ENCODE data around the gene COL27A1. TPM values are rescaled to one million over a fixed set of nuclear protein-coding genes. Genes with fewer than 3 reads are reported as not detected.

COL27A1 gene
- total and polyA plus RNA-seq, 2 donors (not counting 3 experiments of a cell fraction or from before 2014, with no cell fraction given): 14.7 to 49.1 TPM

DNA sequence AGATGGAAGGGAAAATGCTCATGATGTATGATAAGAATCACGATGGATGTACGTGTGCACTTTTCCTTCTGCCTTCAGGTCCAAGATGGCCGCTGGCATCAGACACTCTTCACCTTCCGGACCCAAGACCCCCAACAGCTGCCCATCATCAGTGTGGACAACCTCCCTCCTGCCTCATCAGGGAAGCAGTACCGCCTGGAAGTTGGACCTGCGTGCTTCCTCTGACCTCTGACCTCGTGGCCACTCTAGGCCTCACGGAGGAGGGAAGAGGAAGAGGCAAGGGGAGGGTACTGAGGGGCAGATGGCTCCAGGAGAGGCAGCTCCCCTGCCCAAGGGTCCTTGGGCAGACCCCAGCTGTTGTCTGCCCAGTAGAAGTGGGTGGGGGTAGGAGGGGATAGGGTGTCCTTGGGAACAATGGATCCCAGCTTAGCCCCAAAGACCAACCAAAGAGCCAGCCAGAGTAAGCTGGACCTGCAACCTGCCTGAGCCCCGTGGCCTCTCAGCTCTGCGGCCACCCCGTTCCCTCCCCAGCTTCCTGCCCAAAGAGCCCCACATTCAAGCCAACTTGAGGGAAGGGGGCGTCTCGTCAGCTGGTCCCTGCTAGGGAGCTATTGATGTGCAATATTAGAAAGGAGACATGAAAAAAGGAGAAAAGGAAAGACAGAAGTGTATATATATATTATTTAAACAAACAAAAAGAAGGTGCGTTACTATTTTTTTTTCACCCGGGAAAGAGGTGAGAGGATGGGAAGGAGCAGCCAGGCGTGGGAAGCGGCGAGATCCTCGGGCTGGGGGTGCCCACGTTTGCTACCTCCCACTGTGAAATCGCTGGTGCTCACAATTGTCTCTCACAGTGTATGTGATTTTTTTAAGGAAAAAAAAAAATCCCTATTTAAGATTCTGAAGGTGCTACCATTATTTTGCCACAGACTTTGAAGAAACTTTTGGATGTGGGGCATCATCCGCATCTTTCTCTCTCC, 155.4 kb downstream of the COL27A1 start:
- no peak for DNase-seq (ENCODE audit: low read depth, low spot score)
- no peak overlapping the region for H3K9ac ChIP-seq (replicated peaks; ENCODE audit: extremely low read depth, insufficient read depth, low read length)
- dilution Hi-C loops (cut with MboI; ENCODE audit: extremely low pct_ligation_motif_present, low sequenced_read_pairs) (no loop called here), intact Hi-C loops (cut with micrococcal nuclease) (no loop called here)
- no peaks in the 10 kb centered on the region for H3K4me1 ChIP-seq (ENCODE audit: control insufficient read depth, extremely low read depth, insufficient read depth, low read length)
- BruUV-seq (replicated peaks): no TSS peak
- no peak overlapping the region for H2AFZ ChIP-seq (ENCODE audit: low read depth, low read length)
- H3K9me3 ChIP-seq (replicated peaks; ENCODE audit: control insufficient read depth, insufficient read depth, low read length): no peaks in the 10 kb centered on the region
- FAIRE-seq: no peak
- no peak overlapping the region for H3K4me3 ChIP-seq (replicated peaks in 1 of 3; ENCODE audit: insufficient read depth in 1 of 3, low read depth in 1 of 3, low read length in 3 of 3)
- H3K4me2 ChIP-seq (ENCODE audit: insufficient read depth, low read length): no peak overlapping the region
- no peaks in the 10 kb centered on the region for H3K9me1 ChIP-seq (replicated peaks; ENCODE audit: control insufficient read depth, extremely low read depth, insufficient read depth, low read length)
- POLR2A ChIA-PET: no interaction called here
- peaks cover 0 to 7% of the 10 kb centered on the region in 2 experiments for H3K36me3 ChIP-seq (ENCODE audit: control insufficient read depth in 2 of 2, extremely low read depth in 1 of 2, insufficient read depth in 2 of 2, low read length in 2 of 2)
- TF ChIP-seq, protein P1, sequence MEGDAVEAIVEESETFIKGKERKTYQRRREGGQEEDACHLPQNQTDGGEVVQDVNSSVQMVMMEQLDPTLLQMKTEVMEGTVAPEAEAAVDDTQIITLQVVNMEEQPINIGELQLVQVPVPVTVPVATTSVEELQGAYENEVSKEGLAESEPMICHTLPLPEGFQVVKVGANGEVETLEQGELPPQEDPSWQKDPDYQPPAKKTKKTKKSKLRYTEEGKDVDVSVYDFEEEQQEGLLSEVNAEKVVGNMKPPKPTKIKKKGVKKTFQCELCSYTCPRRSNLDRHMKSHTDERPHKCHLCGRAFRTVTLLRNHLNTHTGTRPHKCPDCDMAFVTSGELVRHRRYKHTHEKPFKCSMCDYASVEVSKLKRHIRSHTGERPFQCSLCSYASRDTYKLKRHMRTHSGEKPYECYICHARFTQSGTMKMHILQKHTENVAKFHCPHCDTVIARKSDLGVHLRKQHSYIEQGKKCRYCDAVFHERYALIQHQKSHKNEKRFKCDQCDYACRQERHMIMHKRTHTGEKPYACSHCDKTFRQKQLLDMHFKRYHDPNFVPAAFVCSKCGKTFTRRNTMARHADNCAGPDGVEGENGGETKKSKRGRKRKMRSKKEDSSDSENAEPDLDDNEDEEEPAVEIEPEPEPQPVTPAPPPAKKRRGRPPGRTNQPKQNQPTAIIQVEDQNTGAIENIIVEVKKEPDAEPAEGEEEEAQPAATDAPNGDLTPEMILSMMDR (IDR thresholded peaks at IDR 0.05; ENCODE audit: extremely low read depth in 1 of 2, insufficient read depth in 1 of 2, low read depth in 1 of 2, low read length in 2 of 2): no peak
- TF ChIP-seq POLR2A (IDR thresholded peaks at IDR 0.05; ENCODE audit: low read depth, low read length): no peak
- TF ChIP-seq POLR2AphosphoS5 (IDR thresholded peaks at IDR 0.05; ENCODE audit: insufficient read depth, low read depth, low read length): no peak
- TF ChIP-seq MYC (IDR thresholded peaks at IDR 0.05; ENCODE audit: low read depth, low read length): no peak
- TF ChIP-seq GATA2 (IDR thresholded peaks at IDR 0.05; ENCODE audit: insufficient read depth, insufficient read length, low read depth, low read length): no peak
- TF ChIP-seq FOS (IDR thresholded peaks at IDR 0.05; ENCODE audit: borderline replicate concordance, insufficient read depth, low read length): no peak
- no peak for TF ChIP-seq JUN (IDR thresholded peaks at IDR 0.05; ENCODE audit: borderline replicate concordance, insufficient read depth, insufficient read length, low read depth)
- TF ChIP-seq EZH2 (IDR thresholded peaks at IDR 0.05; ENCODE audit: borderline replicate concordance, low read depth, low read length, severe bottlenecking): no peak
- TF ChIP-seq, protein P2, sequence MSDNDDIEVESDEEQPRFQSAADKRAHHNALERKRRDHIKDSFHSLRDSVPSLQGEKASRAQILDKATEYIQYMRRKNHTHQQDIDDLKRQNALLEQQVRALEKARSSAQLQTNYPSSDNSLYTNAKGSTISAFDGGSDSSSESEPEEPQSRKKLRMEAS (IDR thresholded peaks at IDR 0.05; ENCODE audit: insufficient read depth, insufficient read length): no peak
- H3K27ac ChIP-seq (ENCODE audit: insufficient read depth, low read depth, low read length): no peak overlapping the region
- H3K27me3 ChIP-seq (ENCODE audit: control insufficient read depth in 2 of 2, insufficient read depth in 2 of 2, low read length in 2 of 2): no peaks in the 10 kb centered on the region
- no peaks in the 10 kb centered on the region for H3K79me2 ChIP-seq (ENCODE audit: control insufficient read depth, insufficient read depth, low read length)
- CTCF ChIA-PET: interaction anchor here (0.7 to 2.5 kb wide), 3 partner anchors 20 to 228 kb away, joined by 3 to 12 read pairs (median 4); no protein-coding TSS in a partner anchor
- H4K20me1 ChIP-seq (replicated peaks; ENCODE audit: control insufficient read depth, extremely low read depth, insufficient read depth, low read length): no peaks in the 10 kb centered on the region

Measured in endothelial cell of umbilical vein (primary cell).